ENCODE results near the gene CBX7.
A peak's percentile ranks its signal among the peaks of the same experiment; 100 is the strongest.
"Not testable (repeated sequence)": the region's sequence is repeated elsewhere in the genome, so short reads cannot be mapped to it uniquely, and the experiment has no call there.

Gene CBX7

DNA sequence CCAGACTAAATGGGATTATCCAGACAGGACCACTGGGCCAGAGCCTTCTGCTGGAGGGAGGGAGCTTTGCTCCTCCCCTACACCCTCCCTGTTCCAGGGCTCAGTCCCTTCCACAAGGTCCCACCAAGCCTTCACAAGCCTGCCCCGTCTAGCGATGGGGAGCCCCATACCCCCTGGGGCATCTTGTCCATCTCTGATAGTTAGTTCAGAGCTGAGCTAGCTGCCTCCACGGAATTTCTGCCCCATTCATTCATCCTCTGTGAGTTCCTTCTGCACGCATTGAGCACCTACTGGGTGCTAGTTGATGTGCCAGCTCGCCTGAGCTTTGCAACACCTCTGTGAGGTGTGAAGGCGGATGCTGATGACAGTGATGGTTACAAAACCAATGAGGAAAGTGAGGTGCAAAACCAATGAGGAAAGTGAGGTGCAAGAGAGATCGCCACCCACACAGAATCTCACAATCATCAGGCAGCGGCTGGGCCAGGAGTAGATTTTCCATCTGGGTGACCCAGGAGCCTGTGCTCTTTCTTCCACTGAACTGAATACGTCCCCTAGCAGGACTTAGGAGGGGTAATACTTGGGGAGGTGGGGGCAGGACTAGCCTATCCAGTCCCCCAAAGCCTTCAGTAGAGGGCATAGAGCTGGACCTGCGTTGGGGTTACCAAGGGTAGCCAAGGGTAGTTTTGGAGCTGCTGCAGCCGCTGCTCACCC, 21.5 kb upstream of the CBX7 start:
- DNase-seq: no peak

DNA sequence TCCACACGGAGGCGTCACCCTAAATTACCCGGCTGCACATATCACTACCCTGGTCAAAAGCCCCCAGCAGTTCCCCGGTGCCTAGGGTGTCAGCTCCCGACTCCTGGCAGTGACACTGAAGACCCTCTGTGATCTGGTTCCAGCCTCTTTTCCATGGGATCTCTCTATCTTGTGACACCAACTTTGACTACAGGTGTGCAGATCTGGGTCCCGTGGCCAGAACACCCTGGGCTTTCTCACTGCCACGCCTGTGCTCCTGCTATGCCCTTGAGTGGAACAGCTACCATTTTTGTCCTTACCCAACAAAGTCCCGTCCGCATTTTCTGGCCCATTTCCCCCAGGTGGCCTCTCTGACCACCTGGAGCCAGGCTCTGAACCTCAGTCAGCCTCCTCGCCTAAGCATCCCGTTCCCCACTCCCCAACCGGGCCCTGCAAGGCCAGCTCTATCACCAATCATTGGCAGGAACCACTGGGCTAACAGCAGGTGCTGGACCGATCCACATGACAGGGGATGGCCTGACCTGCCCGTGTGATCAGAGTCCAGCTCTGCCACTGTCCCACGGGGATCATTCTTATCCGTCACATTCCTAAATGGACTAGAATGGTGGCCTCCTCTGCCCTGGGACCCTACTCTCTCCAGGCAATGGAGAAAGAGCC, 20.7 kb upstream of the CBX7 start:
- no peak for DNase-seq

DNA sequence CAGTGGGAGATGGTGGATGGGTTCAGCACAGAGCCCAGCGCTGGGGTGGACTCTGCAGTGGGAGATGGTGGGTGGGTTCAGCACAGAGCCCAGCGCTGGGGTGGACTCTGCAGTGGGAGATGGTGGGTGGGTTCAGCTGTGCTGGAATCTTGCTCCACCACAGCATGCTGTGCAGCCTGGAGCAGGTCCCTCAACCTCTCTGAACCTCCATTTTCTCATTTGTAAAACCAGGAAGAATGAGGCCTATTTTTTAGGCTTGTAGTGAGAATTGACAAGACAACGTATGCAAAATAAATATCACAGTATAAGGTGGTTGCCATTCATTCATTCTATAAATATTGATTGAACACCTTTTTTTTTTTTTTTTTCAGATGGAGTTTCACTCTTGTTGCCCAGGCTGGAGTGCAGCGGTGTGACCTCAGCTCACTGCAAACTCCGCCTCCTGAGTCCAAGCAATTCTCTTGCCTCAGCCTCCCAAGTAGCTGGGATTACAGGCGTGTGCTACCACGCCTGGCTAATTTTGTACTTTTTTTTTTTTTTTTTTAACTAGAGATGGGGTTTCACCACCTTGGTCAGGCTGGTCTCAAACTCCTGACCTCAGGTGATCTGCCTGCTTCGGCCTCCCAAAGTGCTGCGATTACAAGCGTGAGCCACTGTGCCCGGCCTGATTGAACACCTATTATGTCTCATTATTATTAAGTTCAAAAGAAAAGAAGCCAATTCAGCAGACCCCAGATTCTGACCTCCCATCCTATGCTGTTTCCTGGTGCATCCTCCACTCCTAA, 20.0 kb upstream of the CBX7 start:
- not testable (repeated sequence) for DNase-seq

DNA sequence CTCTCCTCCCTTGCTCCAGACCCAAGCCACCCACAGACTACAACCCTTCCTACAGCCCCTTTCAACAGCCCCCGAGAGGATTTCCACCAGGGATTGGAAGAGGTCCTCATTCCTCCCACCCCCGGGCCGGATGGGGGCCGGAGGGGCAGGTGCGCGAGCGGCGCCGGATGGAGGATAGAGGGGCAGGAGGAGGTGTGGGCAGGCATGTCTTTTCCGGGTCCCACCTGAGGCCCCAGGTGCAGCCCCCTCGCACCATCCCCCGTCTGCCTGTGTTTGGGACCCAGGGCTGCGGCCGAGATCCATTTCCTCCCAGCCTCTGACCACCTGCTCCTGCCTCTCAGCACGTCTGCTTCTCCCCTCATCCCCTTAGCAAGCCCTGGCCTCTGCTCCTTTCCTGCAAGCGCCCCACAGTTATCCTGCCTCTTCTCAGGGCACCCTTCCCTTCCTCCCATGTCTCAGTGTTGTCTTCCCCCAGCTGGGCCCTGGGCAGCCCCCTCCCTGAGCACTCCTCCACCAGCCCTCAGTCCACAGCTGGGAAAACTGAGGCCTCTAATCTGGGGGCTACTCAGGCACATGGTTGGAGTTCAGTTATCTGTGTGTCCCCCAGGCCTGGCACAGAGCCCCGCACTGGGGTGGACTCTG, 19.3 kb upstream of the CBX7 start:
- DNase-seq: no peak

DNA sequence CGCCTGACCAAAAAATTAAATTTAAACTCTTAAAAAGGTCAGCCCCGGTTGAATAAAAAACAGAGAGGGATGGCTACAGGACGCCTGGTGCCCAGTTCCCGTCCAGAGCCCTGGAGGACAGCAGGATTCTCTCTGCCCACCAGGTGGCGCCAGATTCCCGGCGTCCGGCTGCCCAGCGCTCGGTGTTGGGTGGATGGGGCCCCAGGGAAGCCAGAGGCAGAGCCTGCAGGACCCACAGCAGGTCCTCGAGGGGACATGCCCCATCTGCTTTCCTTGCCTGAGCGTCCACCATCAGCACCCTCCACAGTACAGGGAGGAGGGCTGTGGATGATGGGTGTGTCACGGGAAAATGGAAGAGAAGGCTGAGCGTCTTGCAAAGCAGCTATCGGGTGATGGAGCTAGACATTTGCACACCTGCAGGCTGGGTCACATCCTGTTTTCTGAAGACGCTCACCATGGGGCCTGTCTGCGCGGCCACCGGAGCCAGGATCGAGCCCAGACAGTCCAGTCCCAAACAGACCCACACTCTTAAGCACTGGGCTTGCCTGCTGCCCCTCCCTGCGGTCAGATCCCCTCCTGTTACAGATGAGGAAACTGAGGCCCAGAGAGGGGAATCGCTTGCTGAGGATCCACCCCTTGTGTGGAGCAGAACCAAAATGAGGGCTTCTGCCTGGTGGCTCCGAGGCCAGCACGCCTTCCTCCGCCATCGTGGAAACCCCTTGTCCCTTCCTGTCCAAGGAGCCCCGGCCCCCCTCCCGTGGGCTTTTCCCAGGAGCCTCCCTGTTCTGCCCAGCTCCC, 18.5 kb upstream of the CBX7 start:
- DNase-seq: peak; percentile 83 to 93 (median 91)

DNA sequence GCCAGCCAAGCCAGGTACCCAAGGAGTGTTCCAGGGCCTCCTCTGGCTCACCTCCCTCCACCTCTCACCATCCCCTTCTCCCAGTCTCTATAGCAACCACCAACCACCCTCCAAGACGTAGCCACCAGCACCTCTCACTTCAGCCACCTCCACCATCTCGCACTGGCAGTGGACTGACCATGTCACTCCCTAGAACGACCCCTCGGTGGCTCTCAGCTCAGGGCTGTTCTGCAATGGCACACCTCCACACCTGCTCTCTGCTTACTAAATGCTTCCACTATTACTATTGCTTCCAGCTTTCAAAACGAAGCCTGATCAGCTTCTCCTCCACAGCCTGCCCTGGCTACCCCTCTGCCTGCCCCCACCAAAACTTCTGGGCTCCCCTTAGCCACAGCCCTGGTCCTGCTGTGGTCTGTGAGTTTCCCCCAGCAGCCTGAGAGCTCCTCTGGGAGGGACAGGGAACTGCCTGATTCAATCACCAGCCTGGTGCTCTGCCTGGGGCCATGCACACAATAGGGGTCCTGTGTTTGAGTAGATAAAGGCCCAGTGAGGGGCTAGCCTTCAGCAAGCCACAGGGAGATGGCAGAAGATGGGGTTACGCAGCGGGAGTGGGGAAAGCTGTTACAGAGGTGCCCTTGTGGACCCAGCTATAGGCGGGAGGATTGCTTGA, 17.5 kb upstream of the CBX7 start:
- DNase-seq: no peak

DNA sequence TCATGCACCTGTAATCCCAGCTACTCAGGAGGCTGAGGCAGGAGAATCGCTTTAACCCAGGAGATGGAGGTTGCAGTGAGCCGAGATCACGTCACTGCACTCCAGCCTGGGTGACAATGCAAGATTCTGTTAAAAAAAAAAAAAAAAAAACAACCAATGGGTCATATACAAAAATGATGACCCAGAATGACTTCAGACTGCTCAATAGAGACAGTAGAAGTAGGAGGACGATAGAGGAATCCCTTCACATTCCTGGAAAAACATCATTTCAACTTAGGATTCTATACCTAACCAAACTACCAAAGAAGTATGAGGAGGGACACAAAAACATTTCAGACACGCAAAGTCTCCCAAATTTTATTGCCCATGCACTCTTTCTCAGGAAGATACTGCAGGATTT, 14.1 kb upstream of the CBX7 start:
- DNase-seq: no peak

DNA sequence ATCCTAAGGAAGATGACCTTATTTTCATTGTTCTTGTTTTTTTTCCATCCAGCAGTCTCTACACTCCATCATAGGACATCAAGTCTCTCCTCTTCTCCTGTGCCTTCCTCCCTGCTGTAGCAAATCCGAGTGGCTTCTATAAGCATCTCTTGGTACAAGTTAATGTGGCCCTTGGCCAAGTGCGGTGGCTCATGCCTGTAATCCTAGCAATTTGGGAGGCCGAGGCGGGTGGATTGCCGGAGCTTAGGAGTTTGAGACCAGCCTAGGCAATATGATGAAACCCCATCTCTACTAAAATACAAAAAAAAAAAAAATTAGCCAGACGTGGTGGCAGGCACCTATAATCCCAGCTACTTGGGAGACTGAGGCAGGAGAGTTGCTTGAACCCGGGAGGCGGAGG, 3.6 kb upstream of the CBX7 start:
- not testable (repeated sequence) for DNase-seq

DNA sequence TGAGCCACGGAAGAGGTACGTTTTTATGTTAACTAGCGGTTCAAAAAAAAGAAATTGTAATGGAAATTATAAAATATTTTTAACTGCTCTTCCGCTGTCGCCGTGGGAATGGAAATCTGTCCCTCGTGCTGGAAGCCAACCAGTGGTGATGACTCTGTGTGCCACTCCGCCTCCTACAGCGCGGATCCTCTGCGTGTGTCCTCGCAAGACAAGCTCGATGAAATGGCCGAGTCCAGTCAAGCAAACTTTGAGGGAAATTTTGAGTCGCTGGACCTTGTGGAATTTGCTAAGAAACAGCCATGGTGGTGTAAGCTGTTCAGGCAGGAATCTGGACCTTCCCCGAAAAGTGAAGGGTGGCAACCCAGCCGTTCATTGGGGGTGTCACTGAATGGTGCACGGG, 2.9 kb upstream of the CBX7 start:
- DNase-seq: no peak

DNA sequence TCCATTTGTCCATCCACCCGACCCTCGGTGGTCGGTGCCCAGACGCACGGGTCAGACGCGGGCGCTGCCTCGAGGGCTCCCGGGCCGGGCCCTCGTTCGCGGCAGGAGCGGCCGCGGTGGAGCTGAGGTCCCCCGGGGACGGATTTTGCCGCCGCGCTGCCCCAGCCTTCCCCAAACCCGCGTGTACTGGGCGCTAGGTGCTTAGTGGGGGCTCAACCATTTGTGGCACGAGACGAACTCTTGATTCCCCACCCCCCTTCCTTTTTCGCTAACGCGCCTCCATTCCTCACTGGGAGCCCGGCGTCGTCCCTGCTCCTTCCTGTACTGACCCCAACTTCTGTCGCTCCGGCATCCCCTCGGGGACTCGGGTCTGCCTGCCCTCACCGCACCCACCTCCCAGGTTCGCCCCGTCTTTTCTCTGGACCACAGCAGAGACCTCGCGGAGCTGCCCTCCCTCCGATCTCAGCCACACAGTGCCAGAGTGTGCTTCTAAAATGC, 789 bp upstream of the CBX7 start:
- DNase-seq: no peak

DNA sequence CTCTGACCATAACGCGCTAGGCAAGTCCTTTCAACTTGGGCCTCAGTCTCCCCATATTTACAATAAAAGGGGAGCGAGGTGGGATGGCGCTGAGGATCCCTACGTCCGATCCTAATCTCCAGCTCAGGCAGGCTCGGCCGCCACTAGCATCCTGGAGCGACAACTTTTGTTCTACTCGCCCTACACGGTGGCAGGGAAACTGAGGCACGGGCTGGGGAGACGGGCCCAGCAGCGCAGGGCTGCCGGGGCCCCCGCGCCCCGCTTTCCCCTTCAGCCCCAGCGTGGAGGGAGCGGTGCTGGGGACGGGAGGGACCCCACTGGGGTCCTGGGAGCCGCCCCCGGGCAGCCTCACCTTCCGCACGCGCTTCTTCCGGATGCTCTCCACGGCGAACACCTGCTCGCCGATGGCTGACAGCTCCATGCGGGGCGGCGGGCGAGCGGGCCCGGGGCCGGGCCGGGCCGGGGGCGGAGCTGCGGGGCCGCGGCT, 413 bp downstream of the CBX7 start:
- no peak for DNase-seq

DNA sequence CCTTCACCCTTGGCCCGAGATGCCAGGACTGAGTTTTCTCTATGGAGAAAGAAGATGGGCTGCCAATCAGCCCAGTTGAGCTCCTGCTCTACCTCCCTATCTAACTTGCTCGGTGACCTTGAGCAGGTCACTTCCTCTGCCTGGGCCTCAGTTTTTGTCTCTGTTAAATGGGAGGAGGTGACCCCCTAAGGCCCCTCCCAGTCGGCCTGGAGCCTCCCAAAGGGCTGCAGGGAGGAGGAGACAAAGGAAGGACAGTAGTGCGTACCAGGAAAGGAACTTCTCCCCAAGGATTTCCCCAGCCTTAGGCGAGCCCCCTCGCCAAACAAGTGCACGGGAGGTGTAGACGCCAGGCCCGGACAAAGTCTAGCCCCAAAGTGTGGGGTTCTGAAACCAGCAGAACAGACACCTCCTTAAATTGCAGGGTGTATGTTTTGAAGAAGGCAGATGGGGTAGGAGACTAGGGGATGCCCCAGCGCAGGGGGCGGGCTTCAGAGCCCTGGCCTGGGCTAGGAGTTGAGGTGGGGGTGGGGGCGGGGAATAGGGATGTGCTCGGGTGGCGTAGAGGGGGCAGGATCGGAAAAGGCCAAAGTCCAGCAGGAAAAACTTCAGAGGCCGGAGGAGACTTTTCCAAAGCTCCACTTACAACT, 1.0 kb downstream of the CBX7 start:
- DNase-seq: no peak

DNA sequence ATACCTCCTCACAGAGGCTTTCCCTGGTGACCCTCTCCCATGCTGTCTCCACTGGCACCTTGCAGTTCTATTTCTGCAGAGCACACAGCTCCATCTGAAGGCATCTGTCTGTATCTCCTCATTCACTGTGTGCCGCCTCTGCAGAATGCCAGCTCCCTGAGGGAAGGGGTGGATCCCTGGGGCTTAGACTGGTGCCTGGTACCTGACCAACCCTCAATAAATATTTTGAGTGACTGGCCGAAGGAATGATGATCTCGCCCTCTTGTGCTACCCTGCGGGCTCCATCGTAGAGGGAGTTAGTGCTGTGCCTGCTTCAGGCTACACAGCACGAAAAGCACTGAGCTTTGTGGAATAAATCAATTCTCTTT, 1.6 kb downstream of the CBX7 start:
- DNase-seq: no peak

DNA sequence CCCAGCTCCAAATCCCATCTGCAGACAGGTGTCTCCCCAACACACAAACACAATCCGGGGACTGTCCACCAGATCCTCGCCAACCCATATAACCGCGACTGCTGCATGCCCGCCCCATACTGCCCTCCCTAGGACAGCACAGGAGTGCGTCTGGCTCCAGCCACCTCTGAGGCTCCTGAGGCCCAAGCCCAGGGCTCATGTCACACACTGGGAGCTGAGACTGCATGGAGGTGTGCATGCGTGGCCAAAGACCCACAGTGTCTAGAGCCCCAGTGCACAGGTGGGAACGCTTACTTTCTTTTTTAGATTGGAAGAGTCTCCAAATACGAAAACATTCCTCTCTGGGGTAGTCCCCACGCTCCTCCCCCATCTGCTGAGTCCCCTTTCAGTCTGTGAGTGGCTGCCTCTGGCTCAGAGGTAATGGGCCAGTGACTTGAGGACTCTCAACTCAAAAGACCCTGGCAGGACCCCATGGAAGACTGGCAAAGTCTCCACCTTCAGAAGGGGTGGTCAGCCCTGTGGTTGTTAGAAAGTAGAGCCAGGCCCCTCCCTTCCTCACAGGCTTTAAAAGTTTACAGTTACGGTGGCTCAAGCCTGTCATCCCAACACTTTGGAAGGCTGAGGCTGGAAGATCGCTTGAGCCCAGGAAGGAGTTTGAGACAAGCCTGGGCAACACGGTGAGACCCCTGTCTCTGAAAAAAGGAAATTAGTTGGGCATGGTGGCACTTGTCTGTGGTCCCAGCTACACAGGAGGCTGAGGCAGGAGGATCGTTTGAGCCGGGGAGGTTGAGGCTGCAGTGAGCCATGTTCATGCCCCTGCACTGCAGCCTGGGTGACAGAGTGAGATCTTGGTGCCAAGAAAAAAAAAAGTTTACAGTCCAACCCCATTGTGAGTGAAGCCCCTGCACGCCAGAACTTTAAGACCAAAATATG, 2.3 kb downstream of the CBX7 start:
- no peak for DNase-seq

DNA sequence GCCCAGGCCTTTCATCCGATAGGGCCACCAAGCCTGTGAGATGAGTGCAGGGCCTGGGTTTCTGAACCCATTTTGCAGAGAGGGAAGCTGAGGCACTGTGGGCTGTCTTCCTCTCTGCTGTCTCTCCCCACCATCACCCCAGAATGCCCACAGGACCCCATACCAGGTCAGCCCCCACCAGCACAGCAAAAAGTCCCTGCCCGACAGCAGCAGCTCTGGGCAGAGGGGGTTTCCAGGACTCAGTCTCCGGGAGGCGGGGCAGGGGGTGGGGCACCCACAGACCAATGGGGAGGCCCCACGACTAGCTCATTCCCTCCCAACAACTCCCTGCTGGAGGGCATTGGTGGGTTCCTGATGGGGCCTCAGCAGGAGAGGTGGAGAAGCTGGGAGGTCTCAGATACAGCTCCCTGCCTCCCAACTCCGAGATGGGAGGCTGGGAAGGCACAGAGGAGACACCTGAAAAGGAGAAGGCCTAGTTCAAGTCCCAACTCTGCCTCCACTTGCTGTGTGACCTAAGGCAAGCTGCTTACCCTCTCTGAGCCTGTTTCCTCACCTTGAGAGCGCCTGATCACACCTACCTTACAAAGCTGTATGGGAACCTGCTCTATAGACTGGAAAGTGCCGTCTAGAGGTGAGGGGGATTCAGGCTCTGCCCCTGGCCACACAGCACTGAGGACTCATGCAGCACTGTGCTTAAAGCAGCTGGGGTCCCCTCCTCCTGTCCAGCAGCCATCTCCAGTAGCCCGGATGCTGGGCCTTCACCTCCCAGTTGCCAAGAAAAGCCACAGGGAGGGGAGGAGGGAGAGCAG, 3.5 kb downstream of the CBX7 start:
- peak; percentile 47 to 79 (median 53) for DNase-seq

DNA sequence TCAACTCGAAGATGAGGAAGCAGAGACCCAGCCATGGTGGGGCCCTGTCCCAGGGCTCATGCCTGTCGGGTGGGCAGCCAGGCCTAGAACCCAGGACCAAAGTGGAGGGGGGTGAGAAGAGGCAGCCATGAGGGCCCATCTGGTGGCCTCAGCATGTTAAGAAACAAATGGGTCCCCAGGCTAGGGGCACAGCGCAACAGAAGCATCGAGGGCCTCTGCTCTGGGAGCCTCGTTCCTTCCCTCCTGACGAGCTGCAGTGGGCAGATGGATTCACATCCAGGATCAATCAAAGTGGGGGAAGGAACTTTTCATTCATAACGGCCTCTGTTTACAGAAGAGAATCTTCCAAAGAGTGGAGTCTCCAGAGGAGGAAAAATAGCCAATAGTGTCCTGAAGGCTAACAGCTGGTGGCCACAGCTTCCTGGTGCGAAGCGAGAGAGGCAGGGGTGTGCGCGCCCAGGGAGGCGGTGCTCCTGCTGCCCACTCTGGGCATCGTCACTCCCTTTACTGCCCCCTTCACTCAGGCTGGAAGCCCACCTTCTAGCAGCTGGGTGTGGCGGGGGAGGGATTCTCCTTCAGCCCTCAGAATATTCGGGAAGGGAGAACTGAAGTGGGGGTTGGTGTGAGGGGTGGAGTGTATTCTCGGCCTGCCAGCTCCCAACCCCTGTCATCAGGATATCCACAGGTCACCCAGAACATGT, 4.3 kb downstream of the CBX7 start:
- DNase-seq: no peak

DNA sequence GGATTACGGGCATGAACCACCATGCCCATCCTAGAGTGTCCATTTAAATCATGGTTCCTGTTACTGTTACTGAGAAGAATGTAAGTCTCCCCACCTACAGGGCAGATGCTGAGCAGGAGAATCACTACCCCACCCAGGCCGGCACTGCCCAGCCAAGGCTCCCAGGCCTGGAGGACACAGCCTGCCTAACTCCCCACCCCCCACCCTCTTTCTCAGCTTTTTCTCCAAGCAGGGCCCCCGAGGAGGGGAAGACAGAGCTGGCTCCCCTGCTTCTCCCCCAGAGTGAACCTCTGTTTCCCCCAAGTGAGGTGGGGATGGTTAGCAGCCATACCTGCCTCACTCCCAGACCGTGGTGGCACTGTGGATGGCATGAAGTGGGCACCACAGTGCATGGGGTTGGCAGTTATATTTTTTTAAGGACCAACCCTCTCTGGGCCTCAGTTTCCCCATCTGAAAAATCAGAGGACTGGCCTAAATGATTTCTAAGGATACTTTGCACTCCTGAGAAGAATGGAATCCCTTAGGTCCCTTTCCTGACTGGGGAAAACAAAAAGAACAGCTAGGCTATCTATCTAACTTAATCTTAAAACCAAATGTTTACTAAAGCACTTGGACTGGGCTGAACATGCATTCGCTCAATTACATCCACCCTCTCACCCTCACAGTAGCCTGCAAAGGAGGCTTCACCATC, 5.0 kb downstream of the CBX7 start:
- no peak for DNase-seq

All from suppressor macrophage treated with lipopolysaccharide for 1 hour (primary cell).